ENCODE data around the gene TIA1.

- no peak for TF ChIP-seq EZH2 (IDR thresholded peaks at IDR 0.05)
- TF ChIP-seq POLR2AphosphoS5 (IDR thresholded peaks at IDR 0.05; ENCODE audit: borderline replicate concordance, low read depth, low read length): no peak
- no peak for TF ChIP-seq FOXP2 (optimal IDR thresholded peaks at IDR 0.05; ENCODE audit: control extremely low read depth, extremely low read length, insufficient read depth)
Observed at GRCh38 chr2:70241340-70241739, 7.1 kb downstream of the TIA1 start.

Data from SK-N-MC (cell line).